ENCODE data around the gene UVSSA. TPM values are rescaled to one million over a fixed set of nuclear protein-coding genes. Genes with fewer than 3 reads are reported as not detected.
"Not testable (repeated sequence)": the region's sequence is repeated elsewhere in the genome, so short reads cannot be mapped to it uniquely, and the experiment has no call there.

The UVSSA gene
- total and polyA plus RNA-seq, 2 donors (not counting 1 experiment from before 2014, with no cell fraction given), result 4.6 to 7.6 TPM

GRCh38 chr4:1419708-1420107 is 72.7 kb downstream of the UVSSA start:
- no peak overlapping the region for H3K27ac ChIP-seq (ENCODE audit: insufficient read depth, low read length)
- no peaks in the 10 kb centered on the region for H4K20me1 ChIP-seq (ENCODE audit: control insufficient read depth, extremely low read depth, insufficient read depth, low read length)
- no peaks in the 10 kb centered on the region for H3K4me1 ChIP-seq (ENCODE audit: control insufficient read depth, extremely low read depth, insufficient read depth, low read length)
- DNase-seq (ENCODE audit: low read depth in 2 of 2), result no peak
- H3K27me3 ChIP-seq (ENCODE audit: control insufficient read depth, insufficient read depth, low read length), result peaks cover 2% of the 10 kb centered on the region
- no peaks in the 10 kb centered on the region for H3K9me3 ChIP-seq (ENCODE audit: control insufficient read depth, insufficient read depth, low read depth, low read length)
- TF ChIP-seq CTCF (conservative IDR thresholded peaks at IDR 0.05 in 1 of 2, IDR thresholded peaks at IDR 0.05 in 1 of 2; ENCODE audit: low read depth in 1 of 2, low read length in 2 of 2), result no peak
- no peak for TF ChIP-seq EZH2 (IDR thresholded peaks at IDR 0.05; ENCODE audit: low read length, missing control alignments)
- H2AFZ ChIP-seq (ENCODE audit: low read length), result no peak overlapping the region
- H3K9ac ChIP-seq (ENCODE audit: insufficient read depth, low read length), result no peak overlapping the region
- H3K79me2 ChIP-seq (ENCODE audit: control insufficient read depth, insufficient read depth, low read length), result no peaks in the 10 kb centered on the region
- no peak overlapping the region for H3K4me3 ChIP-seq (replicated peaks in 1 of 4; ENCODE audit: control extremely low read depth in 1 of 4, insufficient read depth in 1 of 4, low read depth in 3 of 4, low read length in 4 of 4)
- no peaks in the 10 kb centered on the region for H3K36me3 ChIP-seq (ENCODE audit: control insufficient read depth, insufficient read depth, low read length)
- H3K4me2 ChIP-seq (ENCODE audit: extremely low read depth, insufficient read depth, low read length), result no peak overlapping the region

- no peak for DNase-seq (ENCODE audit: low read depth in 2 of 2)
- Histone ChIP-seq H4K20me1 (ENCODE audit: control insufficient read depth, extremely low read depth, insufficient read depth, low read length) (no peaks in the 10 kb centered on the region), H3K27ac (ENCODE audit: insufficient read depth, low read length) (no peak overlapping the region), H3K36me3 (ENCODE audit: control insufficient read depth, insufficient read depth, low read length) (no peaks in the 10 kb centered on the region), H2AFZ (ENCODE audit: low read length) (no peak overlapping the region), H3K9ac (ENCODE audit: insufficient read depth, low read length) (no peak overlapping the region), H3K27me3 (ENCODE audit: control insufficient read depth, insufficient read depth, low read length) (no peaks in the 10 kb centered on the region), H3K9me3 (ENCODE audit: control insufficient read depth, insufficient read depth, low read depth, low read length) (no peaks in the 10 kb centered on the region), H3K4me2 (ENCODE audit: extremely low read depth, insufficient read depth, low read length) (no peak overlapping the region), H3K79me2 (ENCODE audit: control insufficient read depth, insufficient read depth, low read length) (no peaks in the 10 kb centered on the region), H3K4me3 (replicated peaks in 1 of 4; ENCODE audit: control extremely low read depth in 1 of 4, insufficient read depth in 1 of 4, low read depth in 3 of 4, low read length in 4 of 4) (no peak overlapping the region), H3K4me1 (ENCODE audit: control insufficient read depth, extremely low read depth, insufficient read depth, low read length) (no peaks in the 10 kb centered on the region)
- no peak for TF ChIP-seq EZH2 (IDR thresholded peaks at IDR 0.05; ENCODE audit: low read length, missing control alignments)
These were observed 74.6 kb downstream of the UVSSA start for GRCh38 chr4:1421657-1422056.

GRCh38 chr4:1427010-1427409 is 80.0 kb downstream of the UVSSA start:
- TF ChIP-seq CTCF (conservative IDR thresholded peaks at IDR 0.05 in 1 of 2, IDR thresholded peaks at IDR 0.05 in 1 of 2; ENCODE audit: low read depth in 1 of 2, low read length in 2 of 2) (no peak), EZH2 (IDR thresholded peaks at IDR 0.05; ENCODE audit: low read length, missing control alignments) (no peak)
- Histone ChIP-seq H3K79me2 (ENCODE audit: control insufficient read depth, insufficient read depth, low read length) (no peaks in the 10 kb centered on the region), H3K27ac (ENCODE audit: insufficient read depth, low read length) (no peak overlapping the region), H3K9ac (ENCODE audit: insufficient read depth, low read length) (no peak overlapping the region), H3K4me1 (ENCODE audit: control insufficient read depth, extremely low read depth, insufficient read depth, low read length) (no peaks in the 10 kb centered on the region), H3K4me3 (replicated peaks in 1 of 4; ENCODE audit: control extremely low read depth in 1 of 4, insufficient read depth in 1 of 4, low read depth in 3 of 4, low read length in 4 of 4) (no peak overlapping the region), H3K4me2 (ENCODE audit: extremely low read depth, insufficient read depth, low read length) (no peak overlapping the region), H4K20me1 (ENCODE audit: control insufficient read depth, extremely low read depth, insufficient read depth, low read length) (no peaks in the 10 kb centered on the region), H3K36me3 (ENCODE audit: control insufficient read depth, insufficient read depth, low read length) (no peaks in the 10 kb centered on the region), H2AFZ (ENCODE audit: low read length) (no peak overlapping the region), H3K9me3 (ENCODE audit: control insufficient read depth, insufficient read depth, low read depth, low read length) (no peaks in the 10 kb centered on the region), H3K27me3 (ENCODE audit: control insufficient read depth, insufficient read depth, low read length) (no peaks in the 10 kb centered on the region)
- DNase-seq (ENCODE audit: low read depth in 2 of 2), result no peak

DNA sequence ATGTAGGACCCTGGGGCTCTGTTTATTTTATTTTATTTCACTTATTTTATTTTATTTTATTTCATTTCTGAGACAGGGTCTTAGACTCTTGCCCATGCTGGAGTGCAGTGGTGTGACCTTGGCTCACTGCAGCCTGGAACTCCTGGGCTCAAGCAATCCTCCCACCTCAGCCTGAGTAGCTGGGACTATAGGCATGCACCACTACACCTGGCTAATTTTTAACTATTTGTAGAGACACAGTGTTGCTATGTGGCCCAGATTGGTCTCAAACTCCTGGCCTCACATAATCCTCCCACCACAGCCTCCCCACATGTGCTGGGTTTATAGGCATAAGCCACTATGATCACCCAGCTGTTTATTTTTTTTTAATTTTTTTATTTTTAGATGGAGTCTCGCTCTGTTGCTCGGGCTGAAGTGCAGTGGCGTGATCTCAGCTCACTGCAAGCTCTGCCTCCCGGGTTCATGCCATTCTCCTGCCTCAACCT is 96.7 kb downstream of the UVSSA start:
- not testable (repeated sequence) for H3K4me3 ChIP-seq (replicated peaks in 1 of 4; ENCODE audit: control extremely low read depth in 1 of 4, insufficient read depth in 1 of 4, low read depth in 3 of 4, low read length in 4 of 4); H3K27me3 ChIP-seq (ENCODE audit: control insufficient read depth, insufficient read depth, low read length); H3K4me1 ChIP-seq (ENCODE audit: control insufficient read depth, extremely low read depth, insufficient read depth, low read length); H3K9ac ChIP-seq (ENCODE audit: insufficient read depth, low read length); H3K27ac ChIP-seq (ENCODE audit: insufficient read depth, low read length); H2AFZ ChIP-seq (ENCODE audit: low read length); H3K79me2 ChIP-seq (ENCODE audit: control insufficient read depth, insufficient read depth, low read length); DNase-seq (ENCODE audit: low read depth in 2 of 2); H3K9me3 ChIP-seq (ENCODE audit: control insufficient read depth, insufficient read depth, low read depth, low read length); H4K20me1 ChIP-seq (ENCODE audit: control insufficient read depth, extremely low read depth, insufficient read depth, low read length); H3K36me3 ChIP-seq (ENCODE audit: control insufficient read depth, insufficient read depth, low read length); H3K4me2 ChIP-seq (ENCODE audit: extremely low read depth, insufficient read depth, low read length)

Other genes with a start within 250 kb of the UVSSA start
- 0.66 and 2.6 TPM in 2 replicates for gene RNF212, start 233.6 kb upstream of the UVSSA start, total RNA-seq
- gene RNF212, start 233.6 kb upstream of the UVSSA start, polyA plus RNA-seq, result 1.2 and 1.6 TPM in 2 replicates
- gene SPON2, start 174.6 kb upstream of the UVSSA start, total RNA-seq, result 261 and 367 TPM in 2 replicates
- 179 and 189 TPM in 2 replicates for gene SPON2, start 174.6 kb upstream of the UVSSA start, polyA plus RNA-seq
- 224 and 249 TPM in 2 replicates for gene CTBP1, start 98.1 kb upstream of the UVSSA start, total RNA-seq
- 78.2 and 86.1 TPM in 2 replicates for gene CTBP1, start 98.1 kb upstream of the UVSSA start, polyA plus RNA-seq
- gene MAEA, start 57.3 kb upstream of the UVSSA start, total RNA-seq, result 37.2 and 44.3 TPM in 2 replicates
- 53.8 and 59.5 TPM in 2 replicates for gene MAEA, start 57.3 kb upstream of the UVSSA start, polyA plus RNA-seq
- gene NKX1-1, start 59.2 kb downstream of the UVSSA start, total RNA-seq, result not detected in 2 replicates
- not detected in 2 replicates for gene NKX1-1, start 59.2 kb downstream of the UVSSA start, polyA plus RNA-seq

Measured in fibroblast of lung (primary cell).